Measurements from ENCODE around the gene AP3B1.

The AP3B1 gene

GRCh38 chr5:78294248-78295034 lies at the start of gene AP3B1:
Gene AP3B1, minus strand, starts transcription at chr5:78294698. Its CDS starts 119 bp downstream, at chr5:78294579.
- no peak for TF ChIP-seq EZH2phosphoT487 (IDR thresholded peaks at IDR 0.05; ENCODE audit: low read depth)
- TF ChIP-seq CTCF (IDR thresholded peaks at IDR 0.05; ENCODE audit: low read depth, low read length), result no peak
- H3K4me3 ChIP-seq (ENCODE audit: low read length), result peak within 1 kb of the TSS; percentile 97
- peak within 1 kb of the TSS; percentile 65 for H3K27ac ChIP-seq (ENCODE audit: low read length)
- peaks cover 5% of the 10 kb centered on the region; the same call in 1 of the 2 replicates for H3K4me1 ChIP-seq (ENCODE audit: low read length)
- H3K79me2 ChIP-seq (ENCODE audit: low read length), result peaks cover 28% of the 10 kb centered on the region
- peak within 1 kb of the TSS; percentile 97 for H2AFZ ChIP-seq (ENCODE audit: low read depth, low read length)
- H3K9ac ChIP-seq (ENCODE audit: low read length), result peak within 1 kb of the TSS; percentile 95
- H3K4me2 ChIP-seq (ENCODE audit: low read length), result peak within 1 kb of the TSS; percentile 100
- no peaks in the 10 kb centered on the region; the same call in 1 of the 2 replicates for H3K27me3 ChIP-seq (ENCODE audit: low read depth, low read length)
- H4K20me1 ChIP-seq (ENCODE audit: insufficient read depth, low read length), result no peaks in the 10 kb centered on the region
- no peaks in the 10 kb centered on the region for H3K9me3 ChIP-seq (ENCODE audit: insufficient read depth, low read length)
- H3K36me3 ChIP-seq (replicated peaks; ENCODE audit: low read depth, low read length), result no peaks in the 10 kb centered on the region

- Histone ChIP-seq H3K27me3 (ENCODE audit: low read depth, low read length) (no peaks in the 10 kb centered on the region), H3K36me3 (replicated peaks; ENCODE audit: low read depth, low read length) (no peaks in the 10 kb centered on the region), H3K9ac (ENCODE audit: low read length) (no peak overlapping the region)
Measured at GRCh38 chr5:78341440-78341839, 46.9 kb upstream of the AP3B1 start.

GRCh38 chr5:78339617-78340436 lies 45.3 kb upstream of the AP3B1 start:
- Histone ChIP-seq H3K9me3 (ENCODE audit: insufficient read depth, low read length) (no peaks in the 10 kb centered on the region), H3K27ac (ENCODE audit: low read length) (no peak overlapping the region), H3K9ac (ENCODE audit: low read length) (no peak overlapping the region), H3K36me3 (replicated peaks; ENCODE audit: low read depth, low read length) (no peaks in the 10 kb centered on the region), H3K4me1 (ENCODE audit: low read length) (no peaks in the 10 kb centered on the region), H3K4me3 (ENCODE audit: low read length) (no peak overlapping the region), H2AFZ (ENCODE audit: low read depth, low read length) (no peak overlapping the region), H3K27me3 (ENCODE audit: low read depth, low read length) (no peaks in the 10 kb centered on the region), H3K4me2 (ENCODE audit: low read length) (no peak overlapping the region), H3K79me2 (ENCODE audit: low read length) (no peaks in the 10 kb centered on the region), H4K20me1 (ENCODE audit: insufficient read depth, low read length) (no peaks in the 10 kb centered on the region)
- TF ChIP-seq EZH2phosphoT487 (IDR thresholded peaks at IDR 0.05; ENCODE audit: low read depth) (no peak), CTCF (IDR thresholded peaks at IDR 0.05; ENCODE audit: low read depth, low read length) (no peak)

More at GRCh38 chr5:78341440-78341839, 46.9 kb upstream of the AP3B1 start:
- Histone ChIP-seq H3K4me3 (ENCODE audit: low read length) (no peak overlapping the region), H3K4me2 (ENCODE audit: low read length) (no peak overlapping the region), H3K79me2 (ENCODE audit: low read length) (no peaks in the 10 kb centered on the region), H2AFZ (ENCODE audit: low read depth, low read length) (no peak overlapping the region), H3K9me3 (ENCODE audit: insufficient read depth, low read length) (no peaks in the 10 kb centered on the region), H4K20me1 (ENCODE audit: insufficient read depth, low read length) (no peaks in the 10 kb centered on the region), H3K27ac (ENCODE audit: low read length) (no peak overlapping the region), H3K4me1 (ENCODE audit: low read length) (peaks cover 8% of the 10 kb centered on the region)
- TF ChIP-seq CTCF (IDR thresholded peaks at IDR 0.05; ENCODE audit: low read depth, low read length) (no peak), EZH2phosphoT487 (IDR thresholded peaks at IDR 0.05; ENCODE audit: low read depth) (no peak)

- Histone ChIP-seq H3K4me2 (ENCODE audit: low read length) (no peak overlapping the region), H3K79me2 (ENCODE audit: low read length) (no peaks in the 10 kb centered on the region), H2AFZ (ENCODE audit: low read depth, low read length) (no peak overlapping the region), H3K9ac (ENCODE audit: low read length) (no peak overlapping the region), H3K27me3 (ENCODE audit: low read depth, low read length) (no peaks in the 10 kb centered on the region), H3K4me1 (ENCODE audit: low read length) (no peaks in the 10 kb centered on the region), H4K20me1 (ENCODE audit: insufficient read depth, low read length) (no peaks in the 10 kb centered on the region), H3K4me3 (ENCODE audit: low read length) (no peak overlapping the region), H3K36me3 (replicated peaks; ENCODE audit: low read depth, low read length) (no peaks in the 10 kb centered on the region), H3K9me3 (ENCODE audit: insufficient read depth, low read length) (no peaks in the 10 kb centered on the region), H3K27ac (ENCODE audit: low read length) (no peak overlapping the region)
- TF ChIP-seq CTCF (IDR thresholded peaks at IDR 0.05; ENCODE audit: low read depth, low read length), result no peak
- TF ChIP-seq EZH2phosphoT487 (IDR thresholded peaks at IDR 0.05; ENCODE audit: low read depth), result no peak
Measured at GRCh38 chr5:78336698-78337097, 42.2 kb upstream of the AP3B1 start.

Data from OCI-LY3 (cell line).